D721Med (cell line): ENCODE measurements around the gene IL1RAPL1.

Experiments
- DNase-seq: peaks from one replicate; pipeline ENCODE4 v3.0.0; 2011; ENCODE audit warnings: low spot score; ENCODE audit not compliant: insufficient read length
- FAIRE-seq: peaks from 2 replicates; lab custom pipeline; 2011; peaks lifted over from hg19 to GRCh38; lab: Jason Lieb, UNC
- CTCF ChIP-seq: IDR thresholded peaks from 2 replicates; pipeline ENCODE4 v1.5.1; 2012; ENCODE audit warnings: mild to moderate bottlenecking, control low read depth; ENCODE audit not compliant: insufficient read depth; ENCODE audit errors: missing control alignments

The IL1RAPL1 gene

GRCh38 chrX:29826742-29827141 is 1239.5 kb downstream of the IL1RAPL1 start:
- FAIRE-seq: no peak
- no peak for DNase-seq
- TF ChIP-seq CTCF: no peak

- no peak for TF ChIP-seq CTCF
- no peak for DNase-seq
- FAIRE-seq: no peak
Measured at GRCh38 chrX:29834311-29834710, 1247.1 kb downstream of the IL1RAPL1 start.

- DNase-seq (no peak), FAIRE-seq (no peak)
- no peak for TF ChIP-seq CTCF
Measured at GRCh38 chrX:29834764-29835163, 1247.5 kb downstream of the IL1RAPL1 start.

GRCh38 chrX:29841750-29842149 is 1254.5 kb downstream of the IL1RAPL1 start:
- TF ChIP-seq CTCF: no peak
- FAIRE-seq: no peak
- no peak for DNase-seq

GRCh38 chrX:29842552-29842951 is 1255.3 kb downstream of the IL1RAPL1 start:
- DNase-seq (no peak), FAIRE-seq (no peak)
- no peak for TF ChIP-seq CTCF

- DNase-seq: no peak
- no peak for TF ChIP-seq CTCF
- FAIRE-seq: no peak
Measured at GRCh38 chrX:29851857-29852605, 1264.8 kb downstream of the IL1RAPL1 start.

- no peak for TF ChIP-seq CTCF
- no peak for FAIRE-seq
Measured at GRCh38 chrX:29852767-29853166, 1265.5 kb downstream of the IL1RAPL1 start.

More at GRCh38 chrX:29852767-29853166, 1265.5 kb downstream of the IL1RAPL1 start:
- DNase-seq: no peak
